ENCODE data around the gene AMN.

Gene AMN

DNA sequence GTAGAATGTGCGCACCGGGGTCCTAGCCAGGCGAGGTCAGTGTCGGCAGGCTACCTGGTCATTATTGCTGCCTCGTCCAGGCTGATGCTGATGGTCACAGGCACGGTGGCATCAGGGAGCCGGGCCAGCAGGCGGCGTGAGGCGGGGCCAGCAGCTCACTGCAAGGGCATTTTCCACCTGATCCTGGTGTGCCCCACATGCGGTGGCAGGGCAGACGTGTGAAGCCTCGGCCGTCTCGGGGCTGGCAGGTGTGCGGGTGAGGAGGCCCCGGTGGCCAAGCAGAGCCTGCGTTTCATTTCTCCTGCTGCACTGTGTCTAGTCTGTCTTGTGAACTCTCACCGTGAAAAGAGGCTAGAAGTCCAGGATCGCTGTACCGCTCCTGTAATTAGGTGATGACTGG is 12.0 kb upstream of the AMN start:
- H3K9me2 ChIP-seq (replicated peaks; ENCODE audit: control insufficient read depth, low read length): no peaks in the 10 kb centered on the region
- peaks cover 21% of the 10 kb centered on the region for H3K4me1 ChIP-seq (ENCODE audit: control insufficient read depth, low read length)
- no peak overlapping the region for H3K27ac ChIP-seq (ENCODE audit: low read depth, low read length)
- H4K20me1 ChIP-seq (ENCODE audit: control insufficient read depth, insufficient read depth, low read depth, low read length): 0 out of 2 replicates have a peak, but pooled peaks cover 2% of the 10 kb centered on the region
- H3K79me2 ChIP-seq (ENCODE audit: control insufficient read depth, low read length): no peaks in the 10 kb centered on the region
- H3K36me3 ChIP-seq (ENCODE audit: control insufficient read depth, low read length): peaks cover 7% of the 10 kb centered on the region; the same call in 1 of the 2 replicates
- H3K4me3 ChIP-seq (ENCODE audit: low read length): no peak overlapping the region
- H3K27me3 ChIP-seq (ENCODE audit: control insufficient read depth, low read length): no peaks in the 10 kb centered on the region
- no peaks in the 10 kb centered on the region for H3K9me3 ChIP-seq (ENCODE audit: control insufficient read depth, insufficient read depth, low read length)
- H3F3A ChIP-seq (ENCODE audit: control insufficient read depth, insufficient read depth): 0 out of 2 replicates have a peak, but pooled peaks cover 6% of the 10 kb centered on the region
- no peak overlapping the region for H3K4me2 ChIP-seq (ENCODE audit: low read length)
- TF ChIP-seq EZH2phosphoT487 (IDR thresholded peaks at IDR 0.05; ENCODE audit: borderline replicate concordance, low read length) (no peak), CTCF (IDR thresholded peaks at IDR 0.05; ENCODE audit: low read depth, low read length, poor library complexity, severe bottlenecking) (no peak)

DNA sequence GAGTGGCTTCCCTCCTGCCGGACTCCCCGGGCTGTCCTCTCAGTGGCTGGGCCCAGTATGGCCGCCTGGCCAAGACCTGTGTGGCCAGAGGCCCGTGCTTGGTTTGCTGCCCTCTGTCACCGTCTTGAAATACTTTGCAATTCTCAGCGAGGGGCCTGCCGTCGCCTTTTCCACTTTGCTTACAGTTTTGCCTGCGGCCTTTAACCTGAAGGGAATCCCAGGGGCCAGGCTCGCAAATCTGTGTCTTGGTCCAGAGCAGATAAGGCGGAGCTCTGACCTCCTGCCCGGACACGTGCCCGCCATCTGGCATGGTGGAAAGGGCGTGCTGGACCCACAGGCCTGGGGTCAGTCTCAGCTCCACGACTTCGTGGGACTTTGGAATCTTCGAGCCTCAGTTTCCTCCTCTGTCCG is 10.9 kb upstream of the AMN start:
- Histone ChIP-seq H3K36me3 (ENCODE audit: control insufficient read depth, low read length) (no peaks in the 10 kb centered on the region), H3K79me2 (ENCODE audit: control insufficient read depth, low read length) (no peaks in the 10 kb centered on the region), H3K9me2 (replicated peaks; ENCODE audit: control insufficient read depth, low read length) (no peaks in the 10 kb centered on the region), H3K4me2 (ENCODE audit: low read length) (no peak overlapping the region), H4K20me1 (ENCODE audit: control insufficient read depth, insufficient read depth, low read depth, low read length) (0 out of 2 replicates have a peak, but pooled peaks cover 2% of the 10 kb centered on the region), H3K27me3 (ENCODE audit: control insufficient read depth, low read length) (no peaks in the 10 kb centered on the region), H3K4me1 (ENCODE audit: control insufficient read depth, low read length) (peaks cover 32% of the 10 kb centered on the region), H3F3A (ENCODE audit: control insufficient read depth, insufficient read depth) (no peaks in the 10 kb centered on the region), H3K27ac (ENCODE audit: low read depth, low read length) (no peak overlapping the region), H3K4me3 (ENCODE audit: low read length) (no peak overlapping the region), H3K9me3 (ENCODE audit: control insufficient read depth, insufficient read depth, low read length) (no peaks in the 10 kb centered on the region)
- no peak for TF ChIP-seq EZH2phosphoT487 (IDR thresholded peaks at IDR 0.05; ENCODE audit: borderline replicate concordance, low read length)

- Histone ChIP-seq H3K27me3 (ENCODE audit: control insufficient read depth, low read length) (no peaks in the 10 kb centered on the region), H4K20me1 (ENCODE audit: control insufficient read depth, insufficient read depth, low read depth, low read length) (0 out of 2 replicates have a peak, but pooled peaks cover 2% of the 10 kb centered on the region), H3K4me2 (ENCODE audit: low read length) (no peak overlapping the region), H3K9me3 (ENCODE audit: control insufficient read depth, insufficient read depth, low read length) (no peaks in the 10 kb centered on the region), H3K79me2 (ENCODE audit: control insufficient read depth, low read length) (no peaks in the 10 kb centered on the region), H3K9me2 (replicated peaks; ENCODE audit: control insufficient read depth, low read length) (no peaks in the 10 kb centered on the region), H3F3A (ENCODE audit: control insufficient read depth, insufficient read depth) (no peaks in the 10 kb centered on the region; the same call in 1 of the 2 replicates), H3K36me3 (ENCODE audit: control insufficient read depth, low read length) (no peaks in the 10 kb centered on the region), H3K4me1 (ENCODE audit: control insufficient read depth, low read length) (peaks cover 38% of the 10 kb centered on the region), H3K27ac (ENCODE audit: low read depth, low read length) (no peak overlapping the region), H3K4me3 (ENCODE audit: low read length) (no peak overlapping the region)
- TF ChIP-seq CTCF (IDR thresholded peaks at IDR 0.05; ENCODE audit: low read depth, low read length, poor library complexity, severe bottlenecking) (no peak), EZH2phosphoT487 (IDR thresholded peaks at IDR 0.05; ENCODE audit: borderline replicate concordance, low read length) (no peak)
Observed at GRCh38 chr14:102911991-102912761, 10.3 kb upstream of the AMN start.

Measured in DOHH2 (cell line).